Peyer's patch (tissue), 4 donors: Measurements from ENCODE around the gene SBF1. TPM values are rescaled to one million over a fixed set of nuclear protein-coding genes. Genes with fewer than 3 reads are reported as not detected.

Experiments used
- DNase-seq, 3 donors: peaks; one replicate each; pipeline ENCODE4 v3.0.0-alpha.2; 2017 to 2019
- H3K27ac ChIP-seq, 4 donors: fragments of 200-600 bp; sonication (generic); one replicate each; pipeline ENCODE4 v1.5.1; 2016 to 2019
- H3K27me3 ChIP-seq, 2 donors: fragments of 200-600 bp; sonication (generic); one replicate each; pipeline ENCODE4 v1.5.1; 2019
- H3K36me3 ChIP-seq, 3 donors: fragments of 200-600 bp; sonication (generic); one replicate each; pipeline ENCODE4 v1.5.1; 2016 to 2019
- H3K4me1 ChIP-seq, 4 donors: fragments of 200-600 bp; sonication (generic); one replicate each; pipeline ENCODE4 v1.5.1; 2016 to 2019
- H3K4me3 ChIP-seq, 4 donors: fragments of 200-600 bp; sonication (generic); 1 replicate in 3 of 4; 2 replicates in 1 of 4; pipeline ENCODE4 v1.5.1; 2016 to 2019; ENCODE audit warnings: mild to moderate bottlenecking in 1 of 4
- H3K9me3 ChIP-seq, 4 donors: fragments of 200-600 bp; sonication (generic); one replicate each; pipeline ENCODE4 v1.5.1; 2016 to 2019; ENCODE audit warnings: mild to moderate bottlenecking in 1 of 4
- CTCF ChIP-seq, 6 experiments: fragments of 450-650 bp in 4 of 6; fragments of 200-600 bp in 2 of 6; sonication (generic) in 1 of 6; IDR thresholded peaks; one replicate each; pipeline ENCODE4 v1.5.1; 2017 to 2019; ENCODE audit warnings: antibody characterized with exemption in 6 of 6, mild to moderate bottlenecking in 3 of 6, moderate library complexity in 1 of 6
- POLR2A ChIP-seq, 2 donors: fragments of 450-650 bp; IDR thresholded peaks; one replicate each; pipeline ENCODE4 v1.5.1; 2017; ENCODE audit warnings: antibody characterized with exemption in 2 of 2, mild to moderate bottlenecking in 2 of 2, moderate library complexity in 2 of 2
- total RNA-seq, 4 donors: library from RNA; depleted of rRNA; stranded (reverse); fragments of >200 nt; gene quantifications; one replicate each; pipeline ENCODE4 v1.1.0, GENCODE V29; 2016

The SBF1 gene
- total RNA-seq, 4 donors from 2014 or later = 72.0 to 133 (median 121) TPM

DNA sequence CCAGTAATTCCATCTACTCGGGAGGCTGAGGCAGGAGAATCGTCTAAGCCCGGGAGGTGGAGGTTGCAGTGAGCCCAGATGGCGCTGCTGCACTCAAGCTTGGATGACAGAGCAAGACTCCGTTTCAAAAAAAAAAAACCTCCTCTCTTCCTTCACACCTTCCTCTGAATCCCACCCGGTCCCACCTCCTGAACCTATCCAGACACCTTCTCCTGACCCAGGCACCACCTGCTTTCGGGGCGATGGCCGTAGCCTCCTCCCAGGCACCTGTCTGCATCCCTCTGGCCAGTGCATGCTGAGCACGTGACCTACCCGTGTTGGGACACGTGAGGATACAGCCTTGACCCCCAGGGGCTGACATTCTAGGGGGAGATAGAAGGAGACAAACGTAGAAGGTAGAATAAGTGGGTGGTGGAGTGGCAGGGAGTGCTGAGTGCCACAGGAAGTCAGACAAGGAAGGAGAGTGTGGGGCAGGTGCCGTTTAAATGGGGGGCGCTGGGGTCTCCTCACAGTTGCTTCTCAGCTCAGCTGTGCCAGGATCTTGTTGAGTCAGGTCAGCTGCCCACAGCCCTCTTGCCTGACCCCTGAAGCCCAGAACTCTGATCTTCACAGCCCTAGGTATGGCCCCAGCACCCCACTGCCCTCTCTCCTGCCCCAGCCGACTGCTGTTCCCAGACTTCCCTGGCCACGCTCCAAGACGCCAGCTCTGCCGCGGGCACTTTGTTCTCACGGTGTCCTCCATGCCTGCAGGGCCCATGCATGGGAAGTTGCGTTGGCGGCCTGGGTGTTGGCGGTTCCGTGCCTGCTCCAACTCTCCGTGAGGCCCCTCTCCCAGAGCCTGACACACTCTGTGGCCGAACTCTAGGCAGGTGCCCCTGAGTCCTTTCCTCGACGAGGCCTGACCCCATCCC lies 10.6 kb upstream of the SBF1 start:
- peak in 2 of 3 donors; percentile 75 to 78 for DNase-seq
- Histone ChIP-seq H3K4me1 (peaks cover 0 to 41% (median 20%) of the 10 kb centered on the region in 4 donors), H3K9me3 (no peaks in the 10 kb centered on the region), H3K27ac (peak overlapping the region in 2 of 4 donors; percentile 49 to 69), H3K27me3 (peaks cover 0 to 20% of the 10 kb centered on the region in 2 donors), H3K4me3 (no peak overlapping the region), H3K36me3 (no peaks in the 10 kb centered on the region)
- TF ChIP-seq CTCF (IDR thresholded peaks at IDR 0.05) (no peak), POLR2A (IDR thresholded peaks at IDR 0.05) (no peak)

DNA sequence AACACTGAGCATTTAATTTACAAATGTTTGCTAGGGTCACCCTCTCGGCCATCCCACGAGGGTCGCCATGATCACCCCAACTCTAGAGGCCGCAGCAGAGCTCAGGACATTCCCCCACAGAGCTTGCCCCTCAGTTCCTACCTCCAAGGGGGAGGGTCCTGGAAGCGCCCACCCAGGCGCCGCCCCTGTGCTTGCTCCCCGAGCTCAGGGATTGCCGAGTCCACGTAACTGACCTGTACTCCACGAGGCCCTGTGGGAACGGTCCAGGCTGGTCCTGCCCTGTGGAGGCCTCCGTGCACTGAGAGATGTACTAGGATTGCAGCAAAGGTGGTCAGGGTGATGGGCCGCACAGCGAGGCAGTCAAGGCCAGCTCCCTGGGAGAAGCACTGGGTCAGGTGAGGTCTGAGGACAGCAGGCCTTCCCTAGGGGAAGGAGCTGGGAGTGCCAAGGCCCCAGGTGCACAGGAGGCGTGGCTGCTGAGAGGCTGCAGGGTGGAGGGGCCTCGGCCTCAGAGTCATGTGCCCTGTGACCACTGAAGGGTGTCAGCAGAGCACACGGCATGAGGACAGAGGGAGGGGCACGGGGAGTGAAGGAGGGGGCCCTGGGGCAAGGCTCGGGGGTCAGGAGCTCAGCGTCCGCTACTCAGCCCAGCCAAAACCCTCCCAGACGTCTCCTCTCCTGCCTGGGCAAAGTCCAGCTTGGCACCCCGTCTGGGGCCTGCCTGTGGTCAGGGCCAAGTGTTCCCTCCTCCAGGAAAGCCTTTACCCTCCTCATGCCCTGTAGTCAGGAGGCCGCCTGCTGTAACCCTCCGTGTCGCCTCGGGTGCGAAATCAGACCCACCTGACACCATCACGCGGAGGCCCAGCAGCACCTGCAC lies 9.4 kb upstream of the SBF1 start:
- Histone ChIP-seq H3K9me3 (no peaks in the 10 kb centered on the region), H3K27ac (peak overlapping the region in 3 of 4 donors; percentile 48 to 79 (median 69)), H3K36me3 (no peaks in the 10 kb centered on the region), H3K4me3 (peak overlapping the region in 1 of 4 donors; percentile 5), H3K27me3 (peaks cover 0 to 22% of the 10 kb centered on the region in 2 donors), H3K4me1 (peaks cover 0 to 41% (median 20%) of the 10 kb centered on the region in 4 donors)
- DNase-seq = peak; percentile 77 to 83 (median 79)
- no peak for TF ChIP-seq POLR2A (IDR thresholded peaks at IDR 0.05)
- TF ChIP-seq CTCF (IDR thresholded peaks at IDR 0.05) = peak in 2 of 6 experiments; percentile 17 to 18

- Histone ChIP-seq H3K27me3 (peaks cover 0 to 22% of the 10 kb centered on the region in 2 donors), H3K4me3 (peak overlapping the region in 1 of 4 donors; percentile 5)
Measured at GRCh38 chr22:50483556-50483955, 8.7 kb upstream of the SBF1 start.

DNA sequence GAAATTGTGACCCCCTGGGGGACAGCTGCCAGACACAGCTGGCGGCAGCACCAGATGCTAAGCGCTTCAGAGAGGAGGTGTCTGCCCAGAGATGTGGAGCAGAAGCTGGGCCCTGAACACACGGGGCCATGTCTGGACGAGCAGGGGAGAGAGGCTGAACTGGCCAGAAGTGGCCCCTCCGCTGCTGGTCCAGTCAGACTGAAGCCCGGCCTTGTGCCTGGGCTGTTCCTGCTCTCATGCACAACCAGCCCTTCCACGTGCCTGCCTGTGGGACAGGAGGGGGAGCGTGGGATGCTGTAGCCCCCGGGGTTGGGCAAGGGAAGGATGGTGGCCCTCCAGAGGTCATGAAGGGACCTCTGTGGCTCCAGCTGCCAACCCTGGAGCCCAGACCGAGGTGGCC lies 8.3 kb upstream of the SBF1 start:
- no peak for DNase-seq
- Histone ChIP-seq H3K4me3 (no peak overlapping the region), H3K27me3 (peaks cover 0 to 22% of the 10 kb centered on the region in 2 donors), H3K9me3 (no peaks in the 10 kb centered on the region), H3K36me3 (no peaks in the 10 kb centered on the region), H3K4me1 (peaks cover 0 to 41% (median 20%) of the 10 kb centered on the region in 4 donors), H3K27ac (peak overlapping the region in 1 of 4 donors; percentile 79)
- TF ChIP-seq CTCF (IDR thresholded peaks at IDR 0.05) (no peak), POLR2A (IDR thresholded peaks at IDR 0.05) (no peak)

More at GRCh38 chr22:50483556-50483955, 8.7 kb upstream of the SBF1 start:
- H3K4me1 ChIP-seq = peaks cover 0 to 41% (median 20%) of the 10 kb centered on the region in 4 donors
- no peaks in the 10 kb centered on the region for H3K36me3 ChIP-seq
- no peaks in the 10 kb centered on the region for H3K9me3 ChIP-seq
- DNase-seq = no peak
- peak overlapping the region in 1 of 4 donors; percentile 79 for H3K27ac ChIP-seq
- TF ChIP-seq POLR2A (IDR thresholded peaks at IDR 0.05) (no peak), CTCF (IDR thresholded peaks at IDR 0.05) (no peak)
